HCT116 (cell line): ENCODE data around the gene CDR2L. TPM values are rescaled to one million over a fixed set of nuclear protein-coding genes. Genes with fewer than 3 reads are reported as not detected.

Experiments used
- ATAC-seq: fragments of 200-7000 bp; cut with Tn5 transposase; 2 replicates; pipeline ENCODE4 v1.9.1; 2020; ENCODE audit warnings: mild to moderate bottlenecking, moderate library complexity
- BruUV-seq: library from RNA; stranded (reverse); fragments of 400-500 nt; replicated peaks from 2 replicates; lab custom pipeline; 2021; lab: Mats Ljungman, UMichigan
- CTCF ChIA-PET: fragments of 300-600 bp; sonication (Branson Sonifier 250); formaldehyde crosslinking; loops from one replicate; lab custom pipeline; 2021; ENCODE audit warnings: antibody characterized with exemption; lab: Charles Lee
- POLR2A ChIA-PET: fragments of 300-600, 350-600 bp; sonication (Branson Sonifier 250); formaldehyde crosslinking; loops from one replicate; lab custom pipeline; 2021; ENCODE audit warnings: antibody characterized with exemption; lab: Charles Lee
- RAD21 ChIA-PET, 2 experiments: fragments of 300-600 bp; sonication (Branson Sonifier 250); formaldehyde crosslinking; loops; one replicate each; lab custom pipeline; 2023; ENCODE audit warnings: low total read pairs in 2 of 2; ENCODE audit not compliant: uncharacterized antibody in 2 of 2, unreplicated experiment in 2 of 2, low non-redundant PET in 1 of 2; lab: Charles Lee
- DNase-seq: peaks from one replicate; pipeline ENCODE4 v3.0.0-alpha.2; 2010; ENCODE audit warnings: low read depth, low spot score
- H2AFZ ChIP-seq: fragments of 200-600 bp; shearing (Covaris generic), sonication (generic); 2 replicates; pipeline ENCODE4 v1.6.1; 2017; ENCODE audit warnings: low read depth, mixed run types, mixed read lengths, antibody characterized with exemption, low read length; ENCODE audit not compliant: poor library complexity, severe bottlenecking
- H3K27ac ChIP-seq: 2 replicates; pipeline ENCODE4 v1.5.1; 2012; ENCODE audit warnings: low read depth, low read length
- H3K27me3 ChIP-seq: fragments of 200-600 bp; sonication (generic); 2 replicates; pipeline ENCODE4 v1.6.1; 2016; ENCODE audit warnings: mixed run types, low read length, mixed read lengths; ENCODE audit not compliant: insufficient read depth
- H3K36me3 ChIP-seq, 2 experiments: fragments of 200-500 bp in 1 of 2; fragments of 200-600 bp in 1 of 2; sonication (Bioruptor generic) in 1 of 2; sonication (generic) in 1 of 2; 2 replicates each; pipeline versions ENCODE4 v1.5.1 to v1.6.1; 2014 to 2016; ENCODE audit warnings: low read length in 2 of 2, inconsistent platforms in 1 of 2, mixed read lengths in 1 of 2, mixed run types in 1 of 2; ENCODE audit not compliant: insufficient read depth in 2 of 2, control insufficient read depth in 1 of 2
- H3K4me1 ChIP-seq, 2 experiments: fragments of 200-600 bp in 1 of 2; sonication (generic) in 1 of 2; 2 replicates each; pipeline versions ENCODE4 v1.5.1 to v1.6.1; 2012 to 2017; ENCODE audit warnings: low read length in 2 of 2, inconsistent platforms in 1 of 2, mild to moderate bottlenecking in 1 of 2, mixed read lengths in 1 of 2, mixed run types in 1 of 2, moderate library complexity in 1 of 2; ENCODE audit not compliant: insufficient read depth in 2 of 2, control insufficient read depth in 1 of 2
- H3K4me2 ChIP-seq: fragments of 200-600 bp; sonication (generic); 2 replicates; pipeline ENCODE4 v1.6.1; 2017; ENCODE audit warnings: mixed run types, low read length, mixed read lengths
- H3K4me3 ChIP-seq, 2 experiments: fragments of 200-600 bp in 1 of 2; sonication (generic) in 1 of 2; replicated peaks in 1 of 2; 2 replicates each; pipeline ENCODE4 v1.5.1; 2011 to 2016; ENCODE audit warnings: low read length in 2 of 2, control low read depth in 1 of 2, low read depth in 1 of 2, mild to moderate bottlenecking in 1 of 2, mixed read lengths in 1 of 2, mixed run types in 1 of 2
- H3K79me2 ChIP-seq: fragments of 200-600 bp; sonication (generic); 2 replicates; pipeline ENCODE4 v1.6.1; 2017; ENCODE audit warnings: mild to moderate bottlenecking, mixed run types, low read length, moderate library complexity, mixed read lengths; ENCODE audit not compliant: insufficient read depth
- H3K9ac ChIP-seq: fragments of 200-600 bp; sonication (generic); 2 replicates; pipeline ENCODE4 v1.6.1; 2016; ENCODE audit warnings: low read length, mixed read lengths
- H3K9me2 ChIP-seq: fragments of 200-600 bp; sonication (generic), shearing (Covaris generic); 2 replicates; pipeline ENCODE4 v1.6.1; 2017; ENCODE audit warnings: mixed run types, mild to moderate bottlenecking, moderate library complexity; ENCODE audit not compliant: insufficient read depth
- H3K9me3 ChIP-seq, 2 experiments: fragments of 200-500 bp in 1 of 2; fragments of 200-600 bp in 1 of 2; sonication (Bioruptor generic) in 1 of 2; sonication (generic) in 1 of 2; 2 replicates each; pipeline ENCODE4 v1.6.1; 2014 to 2017; ENCODE audit warnings: low read length in 2 of 2, mixed read lengths in 2 of 2, inconsistent platforms in 1 of 2, low read depth in 1 of 2, mild to moderate bottlenecking in 1 of 2, mixed run types in 1 of 2, moderate library complexity in 1 of 2; ENCODE audit not compliant: control insufficient read depth in 1 of 2, insufficient read depth in 1 of 2
- H4K20me1 ChIP-seq: fragments of 200-600 bp; sonication (generic), shearing (Covaris generic); 2 replicates; pipeline ENCODE4 v1.6.1; 2017; ENCODE audit warnings: mixed run types, mild to moderate bottlenecking, moderate library complexity; ENCODE audit not compliant: insufficient read depth
- EGR1 ChIP-seq: IDR thresholded peaks from 2 replicates; pipeline ENCODE4 v1.6.1; 2012; ENCODE audit warnings: low read depth
- EZH2 ChIP-seq: fragments of 200-600 bp; sonication (generic); IDR thresholded peaks from 2 replicates; pipeline ENCODE4 v1.6.1; 2017; ENCODE audit warnings: antibody characterized with exemption, mixed run types
- EZH2phosphoT487 ChIP-seq: fragments of 200-600 bp; IDR thresholded peaks from 2 replicates; pipeline ENCODE4 v1.6.1; 2018; ENCODE audit warnings: antibody characterized with exemption, borderline replicate concordance
- JUND ChIP-seq: IDR thresholded peaks from 2 replicates; pipeline ENCODE4 v1.6.1; 2012
- RAD21 ChIP-seq: IDR thresholded peaks from 2 replicates; pipeline ENCODE4 v1.6.1; 2012; ENCODE audit warnings: low read depth, mild to moderate bottlenecking
- SIN3A ChIP-seq: IDR thresholded peaks from 2 replicates; pipeline ENCODE4 v1.6.1; 2012; ENCODE audit warnings: low read depth
- ZNF274 ChIP-seq: fragments of 200-500 bp; sonication (Bioruptor generic); IDR thresholded peaks from 2 replicates; pipeline ENCODE4 v1.6.1; 2014; ENCODE audit warnings: mild to moderate bottlenecking, low read depth, low read length, inconsistent platforms
- intact Hi-C: fragments of 100-400 bp; cut with micrococcal nuclease; formaldehyde crosslinking; loops from 2 replicates; pipeline ENCODE4 v1.10.0; 2022
- total RNA-seq: library from RNA; stranded (reverse); gene quantifications from one replicate; pipeline ENCODE4 v1.2.1, GENCODE V29; 2021; ENCODE audit not compliant: unreplicated experiment
- TF ChIP-seq, protein P1 (sequence below): IDR thresholded peaks from 2 replicates; pipeline ENCODE4 v1.6.1; 2012; ENCODE audit warnings: low read depth
- TF ChIP-seq, protein P2 (sequence below): IDR thresholded peaks from 2 replicates; pipeline ENCODE4 v1.6.1; 2011; ENCODE audit warnings: mild to moderate bottlenecking, low read length, moderate library complexity; ENCODE audit not compliant: insufficient replicate concordance; ENCODE audit errors: extremely low read depth

CDR2L gene
- total RNA-seq, 1 experiment from 2014 or later: 26.5 TPM

DNA sequence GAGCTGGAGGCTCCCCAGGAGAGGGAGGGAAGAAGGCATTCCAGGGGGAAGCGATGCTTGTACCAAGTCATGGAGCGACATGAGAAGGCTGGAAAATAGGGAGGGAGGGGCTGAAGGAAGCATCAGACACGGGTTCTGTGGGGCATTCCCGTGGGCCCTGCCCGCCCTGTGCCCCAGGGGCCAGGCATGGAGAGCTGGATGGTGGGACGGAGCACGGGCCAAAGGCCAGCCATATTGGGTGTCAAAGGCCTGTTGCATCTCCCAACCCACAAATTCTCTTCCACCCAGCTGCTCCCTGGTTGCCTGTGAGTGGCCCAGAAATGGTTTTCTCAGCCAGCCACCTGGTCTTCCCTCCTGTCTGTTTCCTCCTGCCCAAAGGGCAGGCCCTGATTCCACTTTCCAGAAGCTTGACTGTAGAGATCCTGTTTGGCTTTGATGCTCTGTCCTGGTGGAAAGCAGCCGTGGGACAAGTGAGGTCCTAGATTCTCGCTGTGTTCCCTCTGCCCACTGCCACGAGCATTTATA, 3.2 kb downstream of the CDR2L start:
- DNase-seq (no peak), ATAC-seq (no peak)
- Histone ChIP-seq H3K4me2 (peak overlapping the region; percentile 28), H3K79me2 (peaks cover 32% of the 10 kb centered on the region; the same call in 1 of the 2 replicates), H3K36me3 (no peaks in the 10 kb centered on the region), H3K27me3 (no peaks in the 10 kb centered on the region), H3K9me2 (no peaks in the 10 kb centered on the region), H4K20me1 (no peaks in the 10 kb centered on the region), H2AFZ (no peak overlapping the region), H3K9me3 (no peaks in the 10 kb centered on the region), H3K4me1 (peaks cover 45 to 56% of the 10 kb centered on the region in 2 experiments), H3K27ac (peak overlapping the region; percentile 74), H3K9ac (0 out of 2 replicates have a peak overlapping the region, but pooled peaks have one; percentile 6), H3K4me3 (no peak overlapping the region)
- ChIA-PET CTCF (interaction anchor here (1.0 to 4.0 kb wide), 2 partner anchors 29 to 211 kb away, joined by 3 to 16 read pairs; no protein-coding TSS in a partner anchor), RAD21 (no interaction called here), POLR2A (interaction anchor here (0.8 to 1.2 kb wide), 2 partner anchors 20 to 21 kb away, joined by 3 to 4 read pairs; no protein-coding TSS in a partner anchor)
- intact Hi-C loops: no loop called here
- BruUV-seq: no TSS peak
- TF ChIP-seq ZNF274: no peak
- TF ChIP-seq, protein P1, sequence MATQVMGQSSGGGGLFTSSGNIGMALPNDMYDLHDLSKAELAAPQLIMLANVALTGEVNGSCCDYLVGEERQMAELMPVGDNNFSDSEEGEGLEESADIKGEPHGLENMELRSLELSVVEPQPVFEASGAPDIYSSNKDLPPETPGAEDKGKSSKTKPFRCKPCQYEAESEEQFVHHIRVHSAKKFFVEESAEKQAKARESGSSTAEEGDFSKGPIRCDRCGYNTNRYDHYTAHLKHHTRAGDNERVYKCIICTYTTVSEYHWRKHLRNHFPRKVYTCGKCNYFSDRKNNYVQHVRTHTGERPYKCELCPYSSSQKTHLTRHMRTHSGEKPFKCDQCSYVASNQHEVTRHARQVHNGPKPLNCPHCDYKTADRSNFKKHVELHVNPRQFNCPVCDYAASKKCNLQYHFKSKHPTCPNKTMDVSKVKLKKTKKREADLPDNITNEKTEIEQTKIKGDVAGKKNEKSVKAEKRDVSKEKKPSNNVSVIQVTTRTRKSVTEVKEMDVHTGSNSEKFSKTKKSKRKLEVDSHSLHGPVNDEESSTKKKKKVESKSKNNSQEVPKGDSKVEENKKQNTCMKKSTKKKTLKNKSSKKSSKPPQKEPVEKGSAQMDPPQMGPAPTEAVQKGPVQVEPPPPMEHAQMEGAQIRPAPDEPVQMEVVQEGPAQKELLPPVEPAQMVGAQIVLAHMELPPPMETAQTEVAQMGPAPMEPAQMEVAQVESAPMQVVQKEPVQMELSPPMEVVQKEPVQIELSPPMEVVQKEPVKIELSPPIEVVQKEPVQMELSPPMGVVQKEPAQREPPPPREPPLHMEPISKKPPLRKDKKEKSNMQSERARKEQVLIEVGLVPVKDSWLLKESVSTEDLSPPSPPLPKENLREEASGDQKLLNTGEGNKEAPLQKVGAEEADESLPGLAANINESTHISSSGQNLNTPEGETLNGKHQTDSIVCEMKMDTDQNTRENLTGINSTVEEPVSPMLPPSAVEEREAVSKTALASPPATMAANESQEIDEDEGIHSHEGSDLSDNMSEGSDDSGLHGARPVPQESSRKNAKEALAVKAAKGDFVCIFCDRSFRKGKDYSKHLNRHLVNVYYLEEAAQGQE: no peak
- TF ChIP-seq, all 23 proteins: peak for 0

DNA sequence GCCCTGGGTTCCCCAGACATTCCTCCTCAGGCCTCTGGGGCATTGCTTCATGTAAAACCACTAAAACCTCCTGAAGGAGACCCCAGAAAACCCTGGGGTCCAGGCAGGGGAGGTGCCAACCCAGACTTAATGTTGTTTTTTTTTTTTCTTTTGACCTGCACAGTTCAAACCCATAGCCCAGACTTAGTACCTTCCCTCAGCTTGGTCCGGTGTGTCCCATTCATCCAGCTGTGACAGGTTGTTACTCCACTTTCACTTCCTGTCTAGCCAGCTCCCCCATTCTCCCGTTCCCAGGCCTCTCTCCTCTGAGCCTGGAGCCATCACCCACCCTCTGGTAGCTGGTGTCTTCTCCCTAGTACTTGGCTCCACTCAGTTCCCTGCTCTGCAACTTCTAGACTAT, 4.8 kb downstream of the CDR2L start:
- Histone ChIP-seq H3K36me3 (no peaks in the 10 kb centered on the region), H3K27ac (peak overlapping the region; percentile 74), H2AFZ (no peak overlapping the region), H4K20me1 (no peaks in the 10 kb centered on the region), H3K4me1 (peaks cover 40 to 56% of the 10 kb centered on the region in 2 experiments), H3K27me3 (no peaks in the 10 kb centered on the region), H3K9ac (peak overlapping the region; percentile 62), H3K4me3 (peak overlapping the region in 1 of 2 experiments; percentile 12; a peak in 1 of 4 replicates), H3K79me2 (peaks cover 32% of the 10 kb centered on the region; the same call in 1 of the 2 replicates), H3K9me3 (no peaks in the 10 kb centered on the region), H3K9me2 (no peaks in the 10 kb centered on the region), H3K4me2 (peak overlapping the region; percentile 79)
- POLR2A ChIA-PET: interaction anchor here (1.5 kb wide), 1 partner anchor 21 kb away, joined by 4 read pairs; no protein-coding TSS in a partner anchor
- ATAC-seq: no peak
- CTCF ChIA-PET: interaction anchor here (4.0 kb wide), 1 partner anchor 31 kb away, joined by 16 read pairs; no protein-coding TSS in a partner anchor
- intact Hi-C loops: no loop called here
- BruUV-seq: no TSS peak
- RAD21 ChIA-PET: no interaction called here
- no peak for DNase-seq
- no peak for TF ChIP-seq JUND
- TF ChIP-seq RAD21: no peak
- no peak for TF ChIP-seq SIN3A
- TF ChIP-seq EZH2phosphoT487: no peak
- no peak for TF ChIP-seq EGR1
- TF ChIP-seq EZH2: no peak
- TF ChIP-seq, protein P2, sequence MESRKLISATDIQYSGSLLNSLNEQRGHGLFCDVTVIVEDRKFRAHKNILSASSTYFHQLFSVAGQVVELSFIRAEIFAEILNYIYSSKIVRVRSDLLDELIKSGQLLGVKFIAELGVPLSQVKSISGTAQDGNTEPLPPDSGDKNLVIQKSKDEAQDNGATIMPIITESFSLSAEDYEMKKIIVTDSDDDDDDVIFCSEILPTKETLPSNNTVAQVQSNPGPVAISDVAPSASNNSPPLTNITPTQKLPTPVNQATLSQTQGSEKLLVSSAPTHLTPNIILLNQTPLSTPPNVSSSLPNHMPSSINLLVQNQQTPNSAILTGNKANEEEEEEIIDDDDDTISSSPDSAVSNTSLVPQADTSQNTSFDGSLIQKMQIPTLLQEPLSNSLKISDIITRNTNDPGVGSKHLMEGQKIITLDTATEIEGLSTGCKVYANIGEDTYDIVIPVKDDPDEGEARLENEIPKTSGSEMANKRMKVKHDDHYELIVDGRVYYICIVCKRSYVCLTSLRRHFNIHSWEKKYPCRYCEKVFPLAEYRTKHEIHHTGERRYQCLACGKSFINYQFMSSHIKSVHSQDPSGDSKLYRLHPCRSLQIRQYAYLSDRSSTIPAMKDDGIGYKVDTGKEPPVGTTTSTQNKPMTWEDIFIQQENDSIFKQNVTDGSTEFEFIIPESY: no peak
